ENCODE results near the gene ERN2. TPM values are rescaled to one million over a fixed set of nuclear protein-coding genes. Genes with fewer than 3 reads are reported as not detected.

Gene ERN2
- total and polyA plus RNA-seq, 2 of the 13 experiments (the other 11 are each of a cell fraction or from before 2014, with no cell fraction given): 2.2 to 3.5 TPM

DNA sequence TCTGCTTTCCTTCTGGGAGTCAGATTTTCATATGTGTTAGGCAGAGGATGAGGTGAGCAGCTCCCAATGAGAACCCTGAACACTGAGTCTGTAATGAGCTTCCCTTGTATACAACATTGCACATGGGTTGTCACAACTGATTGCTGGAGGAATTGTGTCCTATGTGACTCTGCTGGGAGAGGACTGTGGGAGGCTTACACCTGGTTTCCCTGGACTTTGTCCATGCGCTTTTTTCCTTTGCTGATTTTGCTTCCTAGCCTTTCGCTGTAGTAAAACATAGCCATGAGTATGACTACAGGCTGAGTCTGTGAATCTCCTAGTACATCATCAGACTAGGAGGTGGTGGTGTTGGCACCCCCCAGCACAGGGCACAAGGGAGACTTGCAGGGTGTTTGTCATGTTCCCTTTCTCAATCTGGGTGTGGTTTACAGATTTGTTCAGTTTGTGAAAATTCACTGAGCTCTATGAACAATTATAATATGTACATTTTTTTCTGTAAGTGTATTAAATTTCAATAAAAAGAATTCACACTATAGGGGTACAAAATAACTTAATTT, 36.0 kb downstream of the ERN2 start (continued):
- TF ChIP-seq ZNF646 (CRISPR knock-in tag; IDR thresholded peaks at IDR 0.05): 0 out of 2 replicates have a peak, but pooled peaks have one; percentile 37
- TF ChIP-seq ASH2L (IDR thresholded peaks at IDR 0.05; ENCODE audit: insufficient read length, low read depth, low read length): no peak
- TF ChIP-seq TGIF2 (CRISPR knock-in tag; IDR thresholded peaks at IDR 0.05): peak; percentile 47; the same call in 1 of the 2 replicates
- TF ChIP-seq ARNT2 (CRISPR knock-in tag; IDR thresholded peaks at IDR 0.05; ENCODE audit: low read depth): no peak
- peak; percentile 86 for TF ChIP-seq ZBTB38 (CRISPR knock-in tag; IDR thresholded peaks at IDR 0.05)
- no peak for TF ChIP-seq ZNF567 (CRISPR knock-in tag; IDR thresholded peaks at IDR 0.05; ENCODE audit: borderline replicate concordance)
- TF ChIP-seq ZNF430 (CRISPR knock-in tag; IDR thresholded peaks at IDR 0.05): no peak
- no peak for TF ChIP-seq HMGXB4 (CRISPR knock-in tag; IDR thresholded peaks at IDR 0.05; ENCODE audit: borderline replicate concordance in 1 of 2, low read depth in 1 of 2)
- no peak for TF ChIP-seq ZNF672 (CRISPR knock-in tag; IDR thresholded peaks at IDR 0.05)
- no peak for TF ChIP-seq KLF13 (CRISPR knock-in tag; IDR thresholded peaks at IDR 0.05)
- TF ChIP-seq SAP130 (CRISPR knock-in tag; IDR thresholded peaks at IDR 0.05; ENCODE audit: low read depth): peak; percentile 27; the same call in 1 of the 2 replicates
- no peak for TF ChIP-seq ZFP37 (CRISPR knock-in tag; IDR thresholded peaks at IDR 0.05; ENCODE audit: borderline replicate concordance)
- no peak for TF ChIP-seq CBX5 (CRISPR knock-in tag; IDR thresholded peaks at IDR 0.05; ENCODE audit: borderline replicate concordance)
- TF ChIP-seq ZNF530 (CRISPR knock-in tag; IDR thresholded peaks at IDR 0.05; ENCODE audit: low read depth): no peak
- no peak for TF ChIP-seq ZNF598 (CRISPR knock-in tag; IDR thresholded peaks at IDR 0.05; ENCODE audit: borderline replicate concordance)
- TF ChIP-seq ZNF224 (CRISPR knock-in tag; IDR thresholded peaks at IDR 0.05): no peak
- TF ChIP-seq ZFX (CRISPR knock-in tag; IDR thresholded peaks at IDR 0.05; ENCODE audit: low read depth): no peak
- TF ChIP-seq, protein P1, sequence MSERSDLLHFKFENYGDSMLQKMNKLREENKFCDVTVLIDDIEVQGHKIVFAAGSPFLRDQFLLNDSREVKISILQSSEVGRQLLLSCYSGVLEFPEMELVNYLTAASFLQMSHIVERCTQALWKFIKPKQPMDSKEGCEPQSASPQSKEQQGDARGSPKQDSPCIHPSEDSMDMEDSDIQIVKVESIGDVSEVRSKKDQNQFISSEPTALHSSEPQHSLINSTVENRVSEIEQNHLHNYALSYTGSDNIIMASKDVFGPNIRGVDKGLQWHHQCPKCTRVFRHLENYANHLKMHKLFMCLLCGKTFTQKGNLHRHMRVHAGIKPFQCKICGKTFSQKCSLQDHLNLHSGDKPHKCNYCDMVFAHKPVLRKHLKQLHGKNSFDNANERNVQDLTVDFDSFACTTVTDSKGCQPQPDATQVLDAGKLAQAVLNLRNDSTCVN (CRISPR knock-in tag; IDR thresholded peaks at IDR 0.05; ENCODE audit: borderline replicate concordance): no peak
- TF ChIP-seq HMGA1 (CRISPR knock-in tag; conservative IDR thresholded peaks at IDR 0.05): no peak
- TF ChIP-seq MZF1 (CRISPR knock-in tag; IDR thresholded peaks at IDR 0.05; ENCODE audit: borderline replicate concordance): no peak
- TF ChIP-seq TEAD2 (CRISPR knock-in tag; IDR thresholded peaks at IDR 0.05): no peak

All from HepG2 (cell line).